Femur (tissue), 1 donor: ENCODE measurements around the gene PPP3CA.
"Not testable (repeated sequence)": the region's sequence is repeated elsewhere in the genome, so short reads cannot be mapped to it uniquely, and the experiment has no call there.

Source experiments
- DNase-seq: peaks from one replicate; pipeline ENCODE4 v3.0.0-alpha.2; 2017

The PPP3CA gene

DNA sequence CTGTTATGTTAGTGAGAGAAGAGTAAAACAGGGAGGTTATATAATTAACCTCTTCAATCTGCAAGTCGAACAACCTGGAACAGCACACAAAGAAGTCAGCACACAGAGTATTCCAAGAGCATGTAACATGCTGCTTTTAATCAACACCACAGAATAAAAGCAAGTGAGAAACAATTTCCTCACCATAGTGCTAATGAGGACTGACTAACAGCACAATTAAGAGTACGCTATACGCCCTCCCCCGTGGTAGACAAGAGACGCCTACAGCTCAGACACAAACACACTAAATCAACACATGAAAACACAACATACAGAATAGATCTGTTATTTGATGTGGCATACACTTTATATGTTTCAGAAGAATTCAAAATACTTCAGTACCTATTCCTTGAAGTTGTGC lies 103.0 kb downstream of the PPP3CA start:
- no peak for DNase-seq

DNA sequence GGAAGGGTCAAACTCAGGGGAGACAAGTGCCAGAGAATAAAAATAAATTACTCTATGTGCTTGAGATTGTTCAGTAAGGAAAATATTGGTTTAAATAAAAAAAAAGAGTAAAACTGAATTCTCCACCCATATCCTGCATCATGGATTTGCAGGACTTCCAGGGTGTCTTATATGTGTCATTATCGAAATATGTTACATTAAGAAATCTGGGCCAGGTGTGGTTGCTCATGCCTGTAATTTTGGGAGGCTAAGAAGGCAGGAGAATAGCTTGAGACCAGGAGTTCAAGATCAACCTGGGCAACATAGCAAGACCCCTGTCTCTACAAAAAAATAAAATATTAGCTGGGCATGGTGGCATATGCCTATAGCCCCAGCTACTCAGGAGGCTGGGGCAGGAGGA lies 104.9 kb downstream of the PPP3CA start:
- DNase-seq, result no peak

DNA sequence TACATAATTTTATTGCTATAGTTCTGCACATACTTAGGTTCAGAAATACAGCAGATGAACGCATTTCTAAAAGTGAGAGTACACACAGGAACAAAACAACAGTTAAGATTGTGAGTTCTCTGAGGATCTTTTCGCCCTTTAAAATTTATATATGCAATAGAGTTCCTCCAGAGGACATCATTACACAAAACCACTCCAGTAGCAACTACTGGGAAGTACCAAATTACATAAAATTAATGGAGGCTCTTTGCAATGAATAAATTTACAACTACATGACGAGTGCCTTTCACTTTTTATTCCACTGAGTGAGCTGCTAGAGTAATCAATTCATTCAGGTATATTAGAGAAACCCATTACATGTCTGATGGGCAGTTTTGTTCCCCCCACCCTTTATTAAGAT lies 107.2 kb downstream of the PPP3CA start:
- no peak for DNase-seq

DNA sequence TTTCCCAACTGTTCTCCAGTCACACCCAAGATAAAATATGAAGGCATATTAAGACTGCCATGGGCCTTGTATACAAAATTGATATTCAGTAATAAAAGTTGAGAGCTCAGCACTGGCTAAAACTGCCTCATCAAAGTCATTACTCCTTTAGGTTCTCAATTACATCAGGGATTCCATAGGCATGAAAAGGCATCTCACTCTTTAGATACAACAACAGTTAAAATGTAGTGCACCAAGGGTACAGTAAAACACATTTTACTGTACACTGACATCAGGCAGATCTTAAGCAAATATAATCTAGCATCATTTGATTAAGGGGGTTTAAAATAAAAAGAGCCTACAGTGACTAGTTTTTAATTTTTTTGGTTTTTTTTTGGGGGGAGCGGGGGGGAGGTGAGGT lies 107.7 kb downstream of the PPP3CA start:
- DNase-seq, result no peak

DNA sequence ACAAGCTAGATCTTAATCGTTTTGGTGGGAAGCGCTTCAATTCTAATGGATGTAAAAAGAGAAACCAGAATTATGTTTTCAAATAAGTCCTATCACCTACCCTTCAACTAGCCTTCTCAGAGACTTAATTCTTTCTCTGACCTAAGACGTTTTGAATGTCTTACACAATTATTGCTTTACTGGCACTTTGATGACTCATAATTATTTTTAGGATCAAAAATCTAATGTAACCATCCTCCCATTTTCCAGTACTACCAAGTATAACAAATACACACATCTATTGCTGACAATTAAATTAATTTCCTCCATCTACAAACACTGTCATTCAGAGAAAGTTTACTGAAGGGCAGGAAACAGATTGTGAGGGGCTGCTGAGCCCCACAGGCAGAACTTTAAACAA lies 108.6 kb downstream of the PPP3CA start:
- no peak for DNase-seq

DNA sequence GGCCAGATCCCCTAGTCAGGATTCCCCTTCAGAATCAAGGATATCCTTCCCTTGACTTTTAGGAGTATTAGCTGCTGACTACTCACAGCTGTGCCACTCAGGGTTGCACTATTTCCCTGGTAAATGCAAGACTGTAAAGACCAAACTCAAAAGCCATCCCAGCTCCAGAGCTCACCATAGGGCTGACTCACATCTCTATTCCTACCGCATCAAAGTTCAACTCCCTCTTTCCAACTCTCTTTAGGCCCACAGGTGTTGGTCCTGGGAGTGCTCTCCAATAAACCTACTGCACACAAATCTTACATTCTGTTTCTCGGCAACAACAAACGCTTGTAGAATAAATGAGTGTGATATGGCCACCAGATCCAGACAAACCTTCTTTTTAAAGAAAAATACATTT lies 109.6 kb downstream of the PPP3CA start:
- no peak for DNase-seq

DNA sequence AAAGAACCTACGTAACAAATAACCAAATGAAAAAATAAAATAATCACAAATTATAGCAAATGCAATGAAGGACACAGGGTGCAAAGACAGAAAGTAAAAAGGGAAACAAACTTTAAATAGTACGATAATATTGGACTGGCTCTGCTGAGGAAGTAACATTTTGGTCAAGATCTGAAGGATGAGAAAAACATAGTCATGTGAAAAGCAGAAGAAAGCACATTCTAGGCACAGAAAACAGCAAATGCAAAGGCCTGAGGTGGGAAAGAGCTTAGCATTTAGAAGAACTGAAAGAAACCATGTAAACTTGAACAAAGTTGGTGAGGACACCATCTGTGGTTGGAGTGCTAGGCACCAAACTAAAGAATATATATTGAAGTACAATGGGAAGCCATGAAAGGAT lies 111.2 kb downstream of the PPP3CA start:
- DNase-seq, result no peak

DNA sequence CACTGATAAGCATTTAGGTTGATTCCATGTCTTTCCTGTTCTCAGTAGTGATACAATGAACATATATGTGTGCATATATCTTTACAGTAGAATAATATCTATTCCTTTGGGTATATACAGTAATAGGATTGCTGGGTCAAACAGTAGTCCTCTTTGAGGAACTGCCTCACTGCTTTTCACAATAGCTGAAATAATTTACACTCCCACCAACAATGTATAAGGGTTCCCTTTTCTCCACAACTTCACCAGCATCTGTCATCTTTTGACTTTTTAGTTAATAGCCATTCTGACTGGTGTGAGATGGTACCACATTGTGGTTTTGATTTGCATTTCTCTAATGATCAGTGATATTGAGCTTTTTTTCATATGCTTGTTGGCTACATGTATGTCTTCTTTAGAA lies 113.2 kb downstream of the PPP3CA start:
- DNase-seq, result not testable (repeated sequence)

DNA sequence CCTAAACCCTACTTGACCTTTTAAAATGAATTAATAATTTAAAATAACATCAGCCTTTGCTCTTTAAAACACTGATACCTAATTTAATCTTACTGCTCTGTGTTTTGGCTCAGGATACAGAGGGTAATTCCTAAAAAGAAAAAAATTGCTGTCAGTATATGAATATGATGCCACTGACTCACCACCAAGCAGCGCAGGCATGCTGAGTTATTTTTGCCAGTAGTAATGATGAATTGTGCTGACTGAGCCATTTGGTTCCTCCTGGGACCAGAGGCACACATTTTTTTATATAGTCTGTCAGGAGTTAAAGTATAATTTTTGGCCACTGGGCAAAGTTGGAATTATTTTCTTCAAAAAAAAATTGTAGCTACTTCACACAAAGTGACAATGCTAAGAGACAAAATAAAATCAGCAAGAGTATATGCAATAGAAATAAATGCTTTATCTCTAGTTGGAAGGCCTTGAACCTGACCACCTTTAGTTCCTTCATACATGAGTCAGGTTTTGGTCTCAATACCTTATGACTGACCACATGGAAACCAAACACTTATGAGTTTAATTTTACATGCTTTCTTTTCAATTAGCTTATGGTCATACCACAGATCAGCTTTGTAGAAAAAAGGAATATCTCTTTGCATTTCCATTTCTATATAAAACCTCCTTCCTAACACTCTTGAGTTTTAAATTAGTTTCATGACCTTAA lies 115.1 kb downstream of the PPP3CA start:
- peak; percentile 38 for DNase-seq

DNA sequence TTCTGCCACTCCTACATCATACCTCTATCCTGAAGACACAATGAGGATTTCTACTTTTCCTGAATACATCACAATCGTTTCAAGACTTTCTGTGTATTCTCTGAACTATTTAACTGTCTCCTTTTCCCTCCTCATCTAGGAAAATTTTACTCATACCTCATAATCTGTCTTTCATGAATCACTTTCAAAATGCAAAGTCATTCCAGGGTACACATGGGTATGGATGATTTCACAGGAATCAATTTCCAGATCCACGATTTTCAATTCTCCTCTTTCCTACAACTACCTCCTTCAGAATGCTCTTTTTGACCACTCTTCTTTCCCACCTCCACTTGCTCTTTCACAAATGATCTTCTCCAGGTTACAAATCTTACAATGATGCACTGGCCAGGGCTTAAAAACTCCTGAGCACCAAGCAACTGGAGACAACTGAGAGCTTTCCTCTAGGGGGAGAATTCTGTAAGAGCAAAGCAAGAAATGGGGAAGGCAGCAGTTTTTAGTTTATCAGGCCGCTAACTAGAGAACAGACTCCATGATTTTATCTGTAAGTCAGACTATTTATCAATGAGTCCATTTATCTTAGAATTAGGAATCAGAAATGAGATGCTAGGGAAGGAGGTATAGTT lies 116.4 kb downstream of the PPP3CA start:
- no peak for DNase-seq

DNA sequence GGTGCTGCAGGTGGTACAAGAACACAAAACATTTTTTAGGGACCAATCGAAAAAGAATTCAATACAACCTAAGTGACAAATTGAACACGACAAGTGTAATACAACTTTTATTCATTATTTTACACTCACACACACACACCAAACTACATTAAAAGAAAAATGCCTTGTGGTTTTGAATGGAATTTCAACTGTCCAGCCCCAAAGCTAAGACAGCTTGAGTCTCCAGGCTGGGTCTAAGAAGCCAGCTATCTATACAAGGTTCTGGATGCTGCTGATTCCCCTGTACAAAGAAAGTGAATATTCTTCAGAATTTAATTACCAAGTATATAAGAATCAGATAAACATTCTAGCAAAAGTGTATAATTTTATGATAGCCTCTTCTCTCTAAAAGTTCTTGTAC lies 118.2 kb downstream of the PPP3CA start:
- DNase-seq, result no peak

DNA sequence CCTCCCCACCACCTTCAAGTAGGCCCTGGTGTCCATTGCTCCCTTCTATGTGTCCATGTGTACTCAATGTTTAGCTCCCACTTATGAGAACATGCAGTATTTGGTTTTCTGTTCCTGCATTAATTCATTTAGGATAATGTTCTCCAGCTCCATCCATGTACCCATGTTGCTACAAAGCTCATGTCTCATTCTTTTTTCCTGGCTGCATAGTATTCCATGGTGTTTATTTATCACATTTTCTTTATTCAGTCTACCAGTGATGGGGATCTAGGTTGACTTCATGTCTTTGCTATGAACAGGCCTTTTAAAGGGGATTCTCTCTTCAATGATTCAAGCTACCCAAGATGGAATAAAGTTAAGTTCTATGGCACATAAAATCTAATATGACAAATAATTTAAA lies 119.6 kb downstream of the PPP3CA start:
- no peak for DNase-seq

DNA sequence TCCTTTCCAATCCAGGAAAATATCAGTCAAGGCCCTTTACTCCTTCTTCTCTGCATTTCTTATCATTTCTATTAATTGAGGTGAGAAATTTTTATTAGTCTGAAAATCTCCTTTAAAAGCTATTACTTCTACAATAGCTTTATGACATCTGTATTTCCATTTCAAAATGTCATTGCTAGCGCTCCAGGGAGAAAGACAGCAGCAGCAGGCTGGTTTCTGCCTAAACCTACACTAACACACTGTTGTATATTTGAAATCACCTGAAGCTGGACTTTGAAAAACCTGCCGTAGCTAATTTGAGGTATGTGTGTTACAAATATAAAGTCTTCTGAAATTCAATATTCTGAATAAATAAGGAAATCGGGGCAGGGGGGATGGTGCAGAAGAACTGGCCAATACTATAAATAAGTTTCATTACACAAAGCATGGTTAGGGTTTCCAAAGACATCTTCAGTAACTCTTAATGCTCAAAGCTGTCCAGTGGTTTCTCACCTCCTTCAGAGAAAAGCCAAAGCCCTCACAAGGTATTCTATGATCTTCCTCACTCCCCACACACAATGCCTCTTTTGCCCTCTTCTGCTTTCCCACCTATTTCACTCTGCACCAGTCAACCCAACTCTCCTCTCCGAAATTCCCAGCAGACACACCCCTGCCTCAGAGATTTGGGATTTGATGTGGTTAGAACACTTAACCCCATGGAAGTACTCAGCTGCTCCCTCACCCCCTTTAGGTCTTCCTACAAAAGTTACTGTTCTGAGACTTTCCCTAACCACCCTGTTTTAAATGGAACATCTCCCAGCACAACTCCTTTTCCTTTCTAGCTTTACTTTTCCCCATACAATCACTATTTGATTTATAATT lies 122.7 kb downstream of the PPP3CA start:
- DNase-seq, result no peak

DNA sequence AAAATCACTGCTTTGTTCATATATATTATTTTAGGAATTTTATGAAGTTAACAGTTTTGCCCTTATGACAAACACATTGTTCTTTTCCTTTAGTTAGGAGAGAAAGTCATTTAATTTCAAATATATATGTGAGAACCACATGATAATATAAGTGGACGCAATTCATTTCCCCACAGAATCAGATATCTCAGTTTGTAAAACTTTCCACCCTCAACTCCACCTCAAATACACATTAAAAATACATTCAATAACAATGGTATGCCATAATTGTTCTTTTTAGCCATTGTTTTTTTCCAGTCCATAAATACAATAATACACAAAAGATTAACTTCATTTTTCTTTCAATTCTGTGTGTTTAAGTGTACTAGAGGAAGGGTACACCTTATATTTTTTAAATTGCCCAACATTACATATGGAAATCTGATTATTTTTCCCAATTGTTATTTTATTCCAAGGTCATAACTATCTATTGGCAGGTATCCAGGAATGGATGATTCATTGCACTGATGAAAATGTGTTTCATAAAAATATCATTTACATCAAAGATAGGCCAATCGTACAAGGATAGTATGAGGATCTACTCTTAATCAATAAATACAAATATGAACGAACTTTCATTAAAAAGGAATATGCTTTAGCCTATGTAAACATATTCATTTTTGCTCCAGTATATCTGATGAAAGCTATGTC lies 125.0 kb downstream of the PPP3CA start:
- DNase-seq, result no peak

DNA sequence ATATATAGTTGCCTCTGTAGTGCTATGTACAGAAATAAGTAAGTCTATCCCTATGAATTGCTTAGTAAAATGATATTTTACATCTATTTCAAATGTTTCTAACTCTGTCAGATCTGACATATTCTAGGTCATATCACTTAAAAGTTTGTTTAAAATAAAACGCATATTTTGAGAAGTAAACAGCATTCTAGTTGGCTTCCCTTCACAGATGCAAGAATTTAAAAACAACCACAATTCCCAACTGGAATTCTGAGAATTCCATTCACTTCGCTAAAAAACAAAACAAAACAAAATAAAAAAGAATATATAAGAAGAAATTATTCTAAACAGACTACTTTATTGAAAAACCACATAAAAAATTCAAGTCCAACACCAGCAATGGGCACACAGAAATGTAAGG lies 126.0 kb downstream of the PPP3CA start:
- DNase-seq, result no peak

DNA sequence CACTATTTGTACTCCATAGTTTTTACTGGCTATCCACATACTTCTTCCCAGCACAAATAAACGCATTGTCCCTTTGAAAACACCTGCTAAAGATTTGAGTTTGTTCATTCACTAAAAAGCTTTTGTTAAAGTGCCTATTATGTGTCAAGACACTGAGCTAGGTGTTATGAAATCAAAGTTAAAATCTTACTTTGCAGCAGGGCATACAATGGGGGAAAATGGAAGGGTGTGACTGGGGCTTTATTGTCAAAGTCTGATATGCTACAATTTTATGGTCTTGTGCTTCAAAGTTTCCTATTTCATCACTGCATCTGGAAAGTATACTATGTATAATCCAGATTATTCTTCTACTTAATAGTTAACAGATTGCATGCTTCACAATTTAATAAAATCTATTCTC lies 128.4 kb downstream of the PPP3CA start:
- no peak for DNase-seq

DNA sequence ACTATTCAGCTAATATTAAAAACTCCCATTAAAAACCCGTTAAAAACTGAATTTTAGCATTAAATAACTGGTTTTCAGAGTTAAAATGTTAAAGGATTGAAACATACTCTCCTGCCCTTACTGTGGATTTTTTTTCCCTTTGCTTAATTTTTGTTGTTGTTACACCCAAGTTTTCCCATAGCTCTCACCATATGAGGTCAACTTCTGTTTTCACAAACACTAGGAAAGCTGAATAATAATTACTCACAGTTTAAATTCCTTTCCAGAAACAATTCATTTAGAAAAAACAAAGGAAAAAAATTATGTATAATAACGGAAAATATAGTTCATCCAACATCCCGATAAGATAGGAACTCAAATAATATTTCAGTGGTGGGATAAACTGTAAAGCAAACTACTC lies 129.0 kb downstream of the PPP3CA start:
- DNase-seq, result no peak

DNA sequence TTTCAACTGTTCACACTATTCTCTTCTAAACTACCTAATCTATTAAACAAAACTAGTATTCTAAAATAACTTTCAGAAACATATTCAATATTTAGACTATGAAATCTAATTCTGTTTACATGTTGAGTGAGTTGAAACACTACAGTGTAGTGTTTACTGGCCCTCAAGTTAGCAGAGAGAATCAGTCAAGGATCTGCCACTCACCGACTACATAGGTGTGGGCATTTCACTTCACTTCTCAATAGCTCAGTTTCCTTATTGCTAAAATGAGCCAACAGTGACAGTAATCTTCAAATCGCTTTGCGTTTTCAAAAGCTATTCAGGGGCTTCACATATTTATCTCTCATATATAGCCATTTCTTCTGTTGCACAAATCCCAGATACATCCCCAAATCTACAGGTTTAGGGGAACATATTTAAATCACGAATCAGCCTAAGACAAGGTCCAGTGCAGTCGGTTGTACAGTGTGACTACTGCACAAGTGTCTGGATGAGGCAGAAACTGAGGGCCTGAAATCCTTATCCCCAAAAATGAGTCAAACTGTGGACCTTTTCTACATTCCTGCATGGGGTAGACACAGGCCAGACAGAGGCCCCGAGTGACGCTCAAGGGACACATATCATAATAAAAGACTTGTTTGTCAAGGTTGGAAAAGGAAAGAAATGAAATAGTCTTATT lies 129.8 kb downstream of the PPP3CA start:
- no peak for DNase-seq

DNA sequence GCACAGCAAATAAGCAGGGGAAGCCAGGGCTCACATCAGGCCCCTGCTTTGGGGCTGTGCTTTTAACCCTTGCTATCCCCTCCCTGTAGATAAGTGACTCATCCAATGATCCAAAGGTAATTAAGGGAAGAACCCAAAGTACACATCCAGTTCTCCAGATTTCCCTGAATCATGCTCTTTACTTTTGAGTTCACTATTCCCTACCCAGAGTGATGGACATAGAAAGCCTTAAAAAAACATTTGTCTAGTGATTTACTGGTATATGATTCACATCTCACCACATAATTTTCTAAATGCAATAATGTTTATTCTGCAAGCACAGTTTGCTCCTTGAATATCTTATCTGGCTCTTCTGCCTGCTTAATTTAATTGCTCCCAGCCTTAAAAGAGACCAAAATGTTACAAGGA lies 136.2 kb downstream of the PPP3CA start:
- no peak for DNase-seq

DNA sequence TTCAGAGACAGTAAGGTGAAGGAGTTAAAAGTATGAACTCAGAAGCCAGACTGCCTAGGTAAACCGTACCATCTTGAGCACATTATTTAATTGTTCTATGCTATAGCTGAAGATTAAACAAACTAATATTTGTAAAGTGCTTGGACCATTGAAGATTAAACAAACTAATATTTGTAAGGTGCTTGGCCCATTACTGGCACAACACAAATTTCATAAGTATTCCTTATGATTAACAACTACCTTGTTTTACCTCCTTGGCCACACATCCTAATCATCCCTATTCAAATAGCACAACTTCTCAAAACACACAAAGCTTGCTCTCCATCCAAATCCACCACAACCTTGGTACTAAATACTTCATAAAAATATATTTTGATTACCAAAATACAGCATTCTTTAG lies 137.0 kb downstream of the PPP3CA start:
- no peak for DNase-seq

DNA sequence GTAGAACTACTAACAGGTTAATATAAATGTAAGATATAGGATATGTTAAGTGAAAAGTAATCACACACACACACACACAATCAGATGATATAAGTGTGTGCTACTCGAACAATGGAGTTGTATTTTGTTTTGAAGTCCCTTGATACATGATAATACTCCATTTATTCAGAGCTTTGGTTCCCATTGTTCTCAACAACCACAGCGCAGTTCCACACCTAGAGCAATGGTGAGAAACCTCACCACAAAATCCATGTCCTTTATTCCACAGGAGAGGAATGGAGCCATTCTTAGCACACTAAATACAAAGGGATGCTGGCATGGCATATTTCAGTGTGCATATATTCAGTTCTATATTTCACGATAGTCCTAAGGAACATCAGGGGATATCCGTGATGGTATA lies 139.2 kb downstream of the PPP3CA start:
- DNase-seq, result no peak

DNA sequence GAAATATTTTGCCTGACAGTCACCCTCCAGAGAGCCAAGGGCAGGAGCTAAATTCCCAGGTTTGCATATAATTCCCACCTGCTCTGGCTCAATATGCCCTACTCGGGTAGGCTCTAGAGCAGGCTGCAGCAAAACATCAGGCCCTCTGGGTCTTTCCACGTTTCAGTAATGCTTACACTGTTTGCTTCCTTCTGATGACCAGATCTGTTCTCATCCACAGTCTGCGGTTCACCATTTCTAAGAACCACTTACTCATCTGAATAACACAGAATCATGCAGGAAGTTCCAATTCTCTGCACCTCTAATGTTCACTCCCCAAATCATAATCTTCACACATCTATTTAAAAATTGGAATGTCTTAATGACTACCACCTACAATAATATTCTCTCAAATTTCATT lies 141.4 kb downstream of the PPP3CA start:
- no peak for DNase-seq

DNA sequence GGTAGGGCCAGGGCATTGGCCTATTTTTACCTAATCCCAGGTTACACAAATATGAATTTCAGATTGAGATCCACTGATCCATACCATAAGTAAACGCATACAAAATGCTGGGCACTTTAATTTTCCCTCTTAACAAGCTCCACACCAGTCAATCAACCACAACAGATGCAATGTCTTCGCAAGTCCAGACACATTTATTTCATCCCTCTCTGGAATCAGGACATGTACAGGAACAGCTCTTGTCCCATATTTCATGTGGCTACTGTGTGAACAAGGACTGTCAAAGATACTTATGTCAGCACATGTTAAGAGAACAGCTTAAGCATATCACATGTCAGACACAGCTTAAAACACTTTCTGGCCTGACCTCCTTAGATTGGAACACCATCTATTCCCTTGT lies 145.9 kb downstream of the PPP3CA start:
- DNase-seq, result no peak
